DMS79 (cell line): Measurements from ENCODE around the gene SV2A.
"Not testable (repeated sequence)": the region's sequence is repeated elsewhere in the genome, so short reads cannot be mapped to it uniquely, and the experiment has no call there.

ENCODE experiments used
- DNase-seq: peaks from one replicate; lab custom pipeline; 2025; lab: John Stamatoyannopoulos, UW

Gene SV2A, protein sequence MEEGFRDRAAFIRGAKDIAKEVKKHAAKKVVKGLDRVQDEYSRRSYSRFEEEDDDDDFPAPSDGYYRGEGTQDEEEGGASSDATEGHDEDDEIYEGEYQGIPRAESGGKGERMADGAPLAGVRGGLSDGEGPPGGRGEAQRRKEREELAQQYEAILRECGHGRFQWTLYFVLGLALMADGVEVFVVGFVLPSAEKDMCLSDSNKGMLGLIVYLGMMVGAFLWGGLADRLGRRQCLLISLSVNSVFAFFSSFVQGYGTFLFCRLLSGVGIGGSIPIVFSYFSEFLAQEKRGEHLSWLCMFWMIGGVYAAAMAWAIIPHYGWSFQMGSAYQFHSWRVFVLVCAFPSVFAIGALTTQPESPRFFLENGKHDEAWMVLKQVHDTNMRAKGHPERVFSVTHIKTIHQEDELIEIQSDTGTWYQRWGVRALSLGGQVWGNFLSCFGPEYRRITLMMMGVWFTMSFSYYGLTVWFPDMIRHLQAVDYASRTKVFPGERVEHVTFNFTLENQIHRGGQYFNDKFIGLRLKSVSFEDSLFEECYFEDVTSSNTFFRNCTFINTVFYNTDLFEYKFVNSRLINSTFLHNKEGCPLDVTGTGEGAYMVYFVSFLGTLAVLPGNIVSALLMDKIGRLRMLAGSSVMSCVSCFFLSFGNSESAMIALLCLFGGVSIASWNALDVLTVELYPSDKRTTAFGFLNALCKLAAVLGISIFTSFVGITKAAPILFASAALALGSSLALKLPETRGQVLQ

DNA sequence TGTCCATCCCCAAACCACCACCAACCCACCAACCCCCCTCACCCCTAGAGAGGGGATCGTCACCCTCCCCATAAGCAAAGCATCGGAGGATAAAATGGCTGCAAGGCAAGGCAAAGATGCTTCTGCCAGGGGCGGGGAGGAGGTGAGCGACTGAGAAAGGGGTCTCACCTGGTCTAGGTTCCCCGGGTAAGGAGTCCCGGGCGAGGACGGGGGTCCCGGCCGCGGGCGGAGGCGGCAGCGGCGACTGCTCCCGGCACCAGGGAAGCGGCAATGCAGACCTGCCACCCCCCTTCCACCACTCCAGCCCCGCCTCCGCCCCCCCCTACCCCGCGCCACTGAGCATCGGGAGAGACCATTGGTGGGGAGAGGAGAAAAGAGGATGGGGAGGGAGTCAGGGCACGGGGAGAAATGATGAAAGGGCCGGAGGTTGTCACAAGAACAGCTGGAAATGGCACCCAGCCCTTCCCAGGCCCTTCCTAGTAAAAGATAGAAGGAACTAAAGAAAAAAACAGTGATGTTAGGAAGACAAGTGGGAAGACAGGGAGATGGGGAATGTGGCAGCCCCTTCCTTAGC, at the start of gene SV2A:
TSS of gene SV2A (minus strand) at position 274 of the 574 bp plus-strand sequence. CDS start 4,004 bp downstream, outside the sequence.
- peak; percentile 61 for DNase-seq

DNA sequence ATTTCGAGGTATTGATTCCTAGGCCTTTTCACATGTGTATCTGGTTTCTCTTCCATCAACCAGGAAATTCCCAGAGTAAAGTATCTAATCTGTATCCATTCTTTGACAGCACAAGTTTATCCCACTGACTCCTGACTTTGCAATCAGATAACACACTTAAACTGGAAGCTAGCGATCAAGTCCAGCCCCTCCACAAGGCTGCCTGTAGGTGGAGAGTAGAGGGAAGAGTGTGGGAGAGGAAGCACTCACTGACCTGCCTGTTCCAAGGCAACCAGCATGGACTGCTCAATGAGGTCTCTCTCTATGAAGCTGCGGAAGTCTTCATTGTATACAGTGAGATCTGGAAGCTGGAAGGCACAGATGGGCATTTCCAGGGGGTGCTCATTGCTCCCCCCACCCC, 49.4 kb upstream of the SV2A start:
- no peak for DNase-seq

DNA sequence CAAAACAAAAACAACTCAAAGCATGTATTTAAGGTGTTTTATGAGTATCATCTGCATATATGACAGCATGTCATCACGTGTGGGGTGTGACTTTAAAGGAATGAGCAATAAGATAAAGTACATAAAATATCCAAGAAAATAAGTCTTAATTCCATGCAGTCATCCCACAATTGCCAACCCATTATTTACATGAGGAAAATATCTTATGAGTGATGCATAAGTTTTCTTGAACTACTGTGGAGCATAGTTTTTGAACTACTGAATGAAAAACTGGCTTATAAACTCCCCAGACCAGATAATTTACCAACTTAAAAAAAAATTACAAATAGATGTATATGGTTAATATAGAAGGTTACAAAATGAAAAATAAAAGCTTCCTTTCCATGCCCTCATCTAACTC, 48.8 kb upstream of the SV2A start:
- DNase-seq, result no peak

DNA sequence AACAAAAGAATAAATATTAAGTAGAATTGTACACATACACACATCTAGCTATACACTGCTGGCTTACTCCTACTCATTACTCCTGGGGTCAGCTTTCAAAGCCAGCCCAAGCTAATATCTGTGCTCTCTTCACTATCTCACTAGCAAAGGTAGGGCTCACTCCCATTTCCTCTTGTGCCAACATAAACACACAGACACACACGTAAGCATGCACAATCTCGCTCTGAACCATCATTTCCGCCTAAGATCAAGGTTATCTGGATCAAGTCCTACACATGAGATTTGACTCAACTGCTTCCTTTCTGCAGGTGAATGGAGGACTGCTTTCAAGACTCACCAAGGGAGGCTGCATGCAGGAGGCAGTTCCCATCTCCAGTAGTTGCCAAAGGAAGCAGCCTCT, 47.8 kb upstream of the SV2A start:
- DNase-seq, result no peak

DNA sequence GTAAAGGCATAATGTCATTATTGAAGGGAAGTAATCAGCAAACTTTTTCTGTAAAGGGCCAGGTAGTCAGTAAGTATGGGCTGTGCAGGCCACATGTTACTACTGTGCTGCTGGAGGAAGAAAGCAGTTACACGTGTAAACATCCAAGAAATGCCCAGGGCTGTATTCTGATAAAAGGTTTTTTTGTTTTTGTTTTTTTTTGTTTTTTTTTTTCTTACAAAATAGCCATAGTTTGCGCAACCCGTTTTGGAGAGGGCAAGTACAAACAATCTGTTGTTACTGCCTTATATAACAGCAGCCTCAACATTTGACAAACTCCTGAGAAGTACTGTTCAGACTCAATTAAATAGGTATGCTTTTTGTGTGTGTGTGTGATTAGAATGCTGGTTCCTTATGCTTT, 45.7 kb upstream of the SV2A start:
- no peak for DNase-seq

DNA sequence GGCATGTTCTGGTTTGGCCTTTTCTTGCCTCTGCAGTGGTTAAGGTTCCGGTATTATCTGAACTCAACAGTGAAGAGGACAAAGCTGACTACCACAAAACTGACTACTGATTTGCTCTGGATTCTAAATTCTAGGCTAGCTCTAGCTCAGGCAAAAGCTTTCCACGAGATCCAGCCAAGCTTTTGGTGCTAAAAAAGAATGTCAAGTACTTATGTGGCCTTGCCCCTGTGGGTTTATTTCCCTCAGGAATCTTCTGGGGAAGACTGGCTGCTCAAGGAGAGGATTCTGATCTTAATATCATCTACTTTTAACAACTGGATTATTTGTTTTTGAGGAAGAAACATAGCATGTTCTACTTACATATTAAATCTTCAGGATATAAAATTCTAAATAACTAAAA, 45.1 kb upstream of the SV2A start:
- no peak for DNase-seq

DNA sequence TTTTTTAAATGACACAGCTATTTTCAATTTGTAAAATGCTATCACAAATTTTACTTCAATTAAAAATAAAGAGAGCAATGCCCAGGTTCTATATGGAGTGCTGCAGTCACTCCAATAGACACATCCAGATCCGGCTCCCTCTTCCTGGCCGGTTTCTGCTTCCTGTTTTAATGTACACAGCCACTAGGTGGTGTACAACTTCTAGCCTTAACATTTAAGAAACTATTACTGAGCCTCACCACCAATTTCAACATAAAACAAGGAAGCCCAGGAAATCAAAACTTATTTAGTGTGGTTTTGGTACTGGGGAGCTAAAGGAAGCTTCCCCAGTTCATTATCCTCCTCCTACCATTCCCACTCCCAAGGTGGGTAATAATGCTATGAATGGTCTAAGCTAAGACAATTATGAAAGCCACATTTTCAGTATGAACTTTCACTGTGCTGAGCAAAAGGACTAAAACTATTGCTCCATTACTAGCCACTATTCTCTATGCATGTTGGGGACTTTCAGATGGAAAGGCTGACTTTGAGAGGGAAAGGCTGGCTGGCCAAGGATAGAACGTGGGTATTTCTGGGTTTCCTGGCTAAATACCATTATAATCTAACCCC, 44.5 kb upstream of the SV2A start:
- DNase-seq, result peak; percentile 35

DNA sequence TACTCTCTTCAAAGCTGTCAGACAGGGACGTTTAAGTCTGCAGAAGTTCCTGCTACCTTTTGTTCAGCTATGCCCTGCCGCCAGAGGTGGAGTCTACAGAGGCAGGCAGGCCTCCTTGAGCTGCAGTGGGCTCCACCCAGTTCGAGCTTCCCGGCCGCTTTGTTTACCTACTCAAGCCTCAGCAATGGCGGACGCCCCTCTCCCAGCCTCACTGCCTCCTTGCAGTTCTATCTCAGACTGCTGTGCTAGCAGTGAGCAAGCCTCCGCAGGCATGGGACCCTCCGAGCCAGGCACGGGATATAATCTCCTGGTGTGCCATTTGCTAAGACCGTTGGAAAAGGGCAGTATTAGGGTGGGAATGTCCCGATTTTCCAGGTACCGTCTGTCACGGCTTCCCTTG, 39.9 kb upstream of the SV2A start:
- DNase-seq, result not testable (repeated sequence)

DNA sequence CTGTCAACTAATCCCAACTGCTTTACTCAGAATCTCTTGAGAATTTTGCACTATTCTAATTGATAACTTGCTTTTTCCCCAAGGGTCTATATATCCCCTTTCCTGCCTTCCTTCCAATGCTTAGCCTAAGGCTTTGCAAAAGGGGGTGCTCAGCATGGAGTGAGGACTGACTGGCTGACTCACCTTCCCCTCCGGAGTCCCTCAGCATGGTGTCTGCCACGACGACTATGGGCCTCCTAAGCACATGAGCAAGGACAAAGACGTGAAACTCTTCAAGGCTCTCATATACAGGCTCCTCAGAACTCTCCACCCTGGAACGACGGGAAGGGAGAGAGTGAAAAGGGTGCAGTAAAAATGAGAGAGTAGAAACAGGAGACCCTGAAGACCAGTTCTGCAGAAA, 32.3 kb upstream of the SV2A start:
- DNase-seq, result no peak

DNA sequence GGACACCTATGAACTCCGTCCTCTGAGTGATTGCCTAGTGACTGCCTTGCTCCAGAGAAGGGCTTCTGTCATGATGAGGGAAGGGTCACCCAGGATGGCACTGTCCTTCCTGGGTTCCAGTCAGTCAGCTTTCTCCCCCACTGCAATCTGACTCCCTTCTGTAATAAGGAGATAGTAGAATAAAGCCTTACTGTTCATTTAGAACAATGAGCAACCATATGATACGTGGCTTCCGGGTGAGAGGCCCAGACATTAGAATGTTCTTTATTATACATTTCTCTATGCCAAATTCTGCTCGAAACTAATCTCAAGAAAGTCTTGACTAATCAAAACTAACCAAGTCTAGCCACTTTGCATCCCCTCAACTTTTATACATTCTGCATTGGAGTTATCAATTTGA, 27.6 kb upstream of the SV2A start:
- no peak for DNase-seq

DNA sequence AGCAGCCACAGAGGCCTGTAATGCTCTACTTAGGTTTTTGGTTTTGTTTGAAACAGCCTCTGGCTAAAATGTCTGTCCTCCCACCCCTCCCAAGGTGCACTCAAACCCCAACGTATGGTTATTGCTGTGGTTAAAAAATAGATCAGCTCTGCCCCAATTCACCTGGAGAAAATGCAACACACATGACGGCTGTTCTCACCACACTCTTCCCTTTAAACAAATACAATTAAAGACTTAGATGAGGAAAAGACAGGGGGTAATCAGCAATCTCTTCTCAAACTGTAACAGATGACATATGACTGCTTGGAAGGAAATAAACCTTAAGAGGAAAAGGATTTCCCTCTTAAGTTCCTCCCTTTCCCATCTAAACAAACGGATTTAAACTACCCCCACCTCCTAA, 25.2 kb upstream of the SV2A start:
- DNase-seq, result no peak

DNA sequence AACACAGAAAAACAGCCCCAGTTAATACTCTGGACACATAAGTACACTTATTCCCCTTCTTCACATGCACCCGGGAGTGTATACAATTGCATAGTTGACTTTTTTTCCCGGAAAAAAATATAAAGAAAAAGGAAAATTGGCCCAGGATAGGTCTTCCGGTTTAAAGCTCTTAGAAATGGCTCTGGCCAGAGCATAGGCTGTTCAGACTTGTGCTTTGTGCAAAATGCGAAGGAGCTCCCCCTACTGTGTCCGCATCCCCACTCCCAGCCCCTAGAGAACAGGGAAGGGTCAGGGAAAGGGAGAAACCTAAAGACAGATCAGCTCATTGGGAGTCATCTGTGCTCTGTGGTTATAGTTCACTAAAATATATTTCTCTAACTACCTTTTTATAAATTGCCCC, 24.6 kb upstream of the SV2A start:
- no peak for DNase-seq

DNA sequence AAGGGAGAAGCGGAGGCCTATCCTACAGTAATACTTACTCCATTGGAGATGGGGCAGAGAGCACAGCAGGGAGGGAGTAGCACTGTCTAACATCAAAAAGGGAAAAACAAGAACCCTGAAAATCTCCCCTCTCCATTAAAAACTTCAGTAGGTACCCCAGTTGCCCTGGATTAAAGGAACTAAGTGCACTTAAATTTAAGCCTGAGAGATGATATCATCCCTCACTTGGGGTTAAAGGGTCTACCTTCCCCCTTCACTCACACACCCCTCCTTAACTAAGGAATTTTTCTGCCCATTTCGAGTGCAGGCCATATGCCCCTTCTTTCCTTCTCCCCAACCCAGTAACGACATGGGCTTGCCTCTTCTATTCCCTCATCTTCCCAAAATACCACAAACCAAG, 22.8 kb upstream of the SV2A start:
- no peak for DNase-seq

DNA sequence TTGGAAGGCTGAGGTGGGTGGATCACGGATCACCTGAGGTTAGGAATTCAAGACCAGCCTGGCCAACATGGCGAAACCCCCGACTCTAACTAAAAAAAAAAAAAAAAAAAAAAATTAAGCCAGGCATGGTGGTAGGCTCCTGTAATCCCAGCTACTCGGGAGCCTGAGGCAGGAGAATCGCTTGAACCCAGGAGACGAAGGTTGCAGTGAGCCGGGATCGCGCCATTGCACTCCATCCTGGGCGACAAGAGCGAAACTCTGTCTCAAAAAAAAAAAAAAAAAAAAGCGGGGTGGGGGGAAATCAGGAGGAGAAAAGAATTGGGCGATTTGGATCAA, 21.0 kb upstream of the SV2A start:
- not testable (repeated sequence) for DNase-seq

DNA sequence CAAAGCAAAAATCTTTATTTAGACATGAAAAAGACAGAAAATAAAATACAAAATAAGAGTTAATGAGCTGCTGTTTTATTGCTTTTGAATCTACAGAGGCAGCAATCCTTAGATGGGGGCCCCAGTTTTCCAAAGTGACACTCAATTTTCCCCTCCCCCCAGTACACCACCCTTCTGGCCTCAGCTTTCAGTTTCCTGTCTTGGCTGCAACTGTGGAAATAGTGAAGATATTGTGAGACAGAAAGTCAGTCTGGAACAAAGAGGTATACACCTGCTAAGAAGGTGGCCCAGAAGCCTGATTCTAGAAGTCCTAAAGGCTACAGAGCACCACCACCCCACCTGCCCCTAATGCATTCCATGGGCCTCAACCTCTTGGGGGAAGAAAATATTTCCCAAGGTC, 20.1 kb upstream of the SV2A start:
- no peak for DNase-seq

DNA sequence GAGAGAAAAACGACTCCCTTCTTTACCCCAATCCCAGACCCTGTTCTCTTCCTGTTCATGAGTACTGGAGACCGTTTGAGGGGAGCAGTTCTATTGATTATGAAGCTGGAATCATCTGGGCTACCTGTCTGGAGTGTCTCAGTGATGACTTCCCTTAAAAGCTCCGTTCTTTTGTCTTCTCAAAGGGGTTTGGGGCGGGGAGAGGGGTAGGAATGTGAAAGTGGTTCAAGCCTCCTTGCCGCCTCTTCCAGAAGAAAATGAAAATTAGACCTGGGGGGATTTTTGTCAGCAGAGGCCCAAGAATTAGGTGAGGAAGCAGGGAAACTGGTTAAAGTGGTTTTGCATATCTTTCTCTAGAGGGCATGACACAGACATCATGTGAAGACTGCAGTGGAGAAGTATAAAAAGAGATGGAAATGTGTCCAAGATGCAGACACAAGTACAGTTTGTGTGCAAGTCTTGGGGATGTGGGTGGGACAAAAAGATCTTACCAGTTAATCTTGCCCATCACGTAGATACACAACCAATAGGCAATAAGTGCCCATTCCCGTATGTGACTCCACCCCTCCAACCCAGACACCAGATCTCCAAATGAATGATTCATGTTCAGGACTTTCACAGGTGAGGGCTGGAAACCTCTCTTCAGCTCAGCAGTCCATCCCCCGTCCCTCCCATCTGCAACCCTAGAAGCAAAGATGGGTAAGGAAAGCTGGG, 19.5 kb upstream of the SV2A start:
- DNase-seq, result peak; percentile 87

DNA sequence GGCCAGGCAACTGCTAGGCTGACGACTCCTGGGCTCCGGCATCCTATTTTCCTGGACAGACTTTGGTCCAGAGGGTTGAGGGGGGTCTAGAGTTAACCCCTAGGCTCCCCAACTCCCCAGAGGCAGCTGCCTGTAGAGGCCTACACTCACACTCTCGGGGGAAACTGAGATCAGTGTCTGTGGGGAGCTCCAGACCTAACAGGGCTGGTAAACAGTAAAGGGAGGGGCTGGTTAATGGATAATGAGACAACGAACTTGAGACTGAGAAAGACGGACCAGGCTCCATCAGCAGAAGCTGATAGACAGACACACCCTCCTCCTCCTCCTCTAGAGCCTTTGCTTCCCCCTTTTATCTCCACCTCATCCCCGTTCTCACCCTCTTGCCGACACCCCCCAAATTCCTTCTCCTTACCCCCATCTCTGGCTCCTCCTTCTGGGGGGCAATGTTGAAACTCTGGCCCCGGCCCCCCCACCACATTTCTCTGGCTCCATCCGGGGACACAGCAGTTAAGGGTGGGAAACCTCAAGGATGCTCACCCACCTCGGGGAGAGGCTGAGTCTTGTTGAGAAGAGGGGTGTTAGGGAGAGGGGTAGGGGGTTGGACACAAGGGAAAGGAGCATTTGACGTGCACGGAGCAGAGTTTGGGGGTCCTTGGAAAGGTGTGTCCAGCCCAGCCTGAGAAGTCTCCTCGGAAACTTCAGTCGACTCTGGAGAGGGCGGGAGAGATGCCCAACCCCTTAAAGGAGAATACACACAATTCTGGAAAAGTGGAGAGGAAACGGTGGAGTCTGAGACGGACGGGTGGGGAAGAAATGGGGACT, 18.7 kb upstream of the SV2A start, which contains the start of gene MTMR11:
TSS of gene MTMR11 (minus strand) at position 710 of the 822 bp plus-strand sequence. CDS start at position 478, 232 bp downstream.
- DNase-seq, result peak; percentile 16

DNA sequence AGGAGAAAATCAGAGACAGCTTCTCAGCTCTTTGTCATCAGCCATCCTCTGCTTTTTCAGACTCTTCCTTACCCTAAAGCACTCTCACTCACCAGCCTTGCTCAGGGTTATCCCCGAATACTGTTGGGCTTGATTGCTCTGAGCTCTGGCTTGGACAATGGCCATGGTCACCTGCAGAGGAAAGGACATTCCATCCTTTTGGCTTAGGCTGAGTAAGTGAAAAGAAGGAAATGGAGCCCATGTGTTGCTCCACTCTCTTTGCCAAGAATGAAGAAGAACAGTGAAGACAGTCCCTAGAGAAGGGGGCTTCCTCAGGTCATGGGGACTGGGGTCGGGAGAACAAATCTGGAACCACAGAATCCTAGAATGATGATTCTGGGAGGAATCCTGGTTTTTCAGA, 16.7 kb upstream of the SV2A start:
- no peak for DNase-seq

DNA sequence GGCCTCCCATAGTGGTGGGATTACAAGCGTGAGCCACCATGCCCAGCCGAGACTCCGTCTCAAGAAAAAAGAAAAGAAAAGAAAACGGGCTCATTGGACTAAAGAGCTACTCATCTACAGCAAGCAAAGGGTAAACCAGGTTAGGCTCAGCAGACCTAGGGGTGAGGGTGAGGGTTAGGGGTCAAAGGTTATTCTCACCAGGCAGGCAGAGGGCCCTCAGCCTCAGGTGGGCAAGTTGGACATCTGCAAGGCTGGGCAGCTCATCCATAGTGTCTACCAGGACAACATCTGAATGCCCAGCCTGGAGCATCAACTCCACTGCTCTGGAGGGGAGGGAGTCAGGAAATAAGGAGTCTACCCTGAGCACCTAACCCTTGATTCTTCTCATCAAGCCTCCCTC, 15.6 kb upstream of the SV2A start:
- DNase-seq, result no peak

DNA sequence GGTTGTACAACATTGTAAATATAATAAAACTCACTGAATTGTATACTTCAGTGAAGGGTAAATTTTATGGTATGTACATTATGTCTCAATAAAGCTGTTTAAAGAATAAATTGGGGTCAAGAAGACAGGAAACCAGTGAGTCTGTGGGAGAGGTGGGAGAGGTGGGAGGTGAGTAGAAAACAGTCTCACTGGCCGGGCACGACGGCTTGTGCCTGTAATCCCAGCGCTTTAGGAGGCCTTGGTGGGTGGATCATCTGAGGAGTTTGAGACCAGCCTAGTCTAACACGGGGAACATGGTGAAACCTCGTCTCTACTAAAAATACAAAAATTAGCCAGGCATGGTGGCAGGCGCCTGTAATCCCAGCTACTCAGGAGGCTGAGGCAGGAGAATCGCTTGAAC, 14.8 kb upstream of the SV2A start:
- DNase-seq, result no peak

DNA sequence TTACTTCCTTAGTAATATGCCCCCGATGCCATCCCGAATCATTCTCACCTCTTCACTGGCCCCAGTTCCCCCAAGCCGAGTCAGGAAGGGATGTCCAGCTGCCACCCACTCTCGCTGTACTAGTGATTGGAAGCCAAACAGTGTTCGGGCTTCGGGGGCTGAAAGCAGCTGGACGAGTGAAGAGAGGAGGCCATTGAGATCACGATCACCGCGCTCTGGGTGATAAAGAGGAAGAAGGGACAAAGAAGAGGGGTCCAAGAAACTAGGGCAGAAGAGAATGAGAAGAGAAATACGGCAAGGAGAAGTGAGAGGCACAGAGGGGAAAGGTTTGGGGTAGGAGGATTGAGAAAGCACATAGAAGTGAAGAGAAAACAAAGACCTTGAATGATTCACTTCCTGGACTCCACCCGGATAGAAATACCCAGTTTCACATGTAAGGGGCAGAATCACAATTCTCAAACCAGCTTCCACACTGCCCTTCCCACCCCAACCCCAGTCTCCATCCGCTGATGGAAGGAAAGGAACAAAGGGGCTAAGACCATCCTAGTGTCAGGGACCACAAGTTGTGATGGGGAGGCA, 13.7 kb upstream of the SV2A start:
- DNase-seq, result no peak
